ENCODE results near the gene KRT86.

KRT86 gene

DNA sequence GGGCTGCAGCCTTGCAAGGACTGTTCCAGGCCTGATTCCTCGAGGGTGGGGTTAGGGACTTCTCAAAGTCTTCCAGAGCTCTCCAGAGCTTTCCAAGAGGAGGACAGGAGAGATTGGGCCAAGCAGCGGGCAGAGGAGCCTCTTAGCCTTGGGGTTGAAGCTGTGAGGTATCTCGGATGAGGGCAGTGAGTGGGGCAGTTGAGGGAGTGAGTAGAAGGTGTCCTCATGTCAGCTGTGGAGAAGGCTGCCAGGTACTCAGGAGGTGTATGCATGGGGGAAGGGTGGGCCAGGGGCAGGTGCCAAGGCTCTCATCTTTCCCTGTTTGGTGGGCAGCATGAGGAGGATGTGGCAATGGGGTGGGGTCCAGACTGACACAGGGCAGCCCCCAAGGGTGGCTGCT lies 39.0 kb downstream of the KRT86 start:
- no peak for DNase-seq (ENCODE audit: low read depth in 4 of 4, low spot score in 1 of 4)

DNA sequence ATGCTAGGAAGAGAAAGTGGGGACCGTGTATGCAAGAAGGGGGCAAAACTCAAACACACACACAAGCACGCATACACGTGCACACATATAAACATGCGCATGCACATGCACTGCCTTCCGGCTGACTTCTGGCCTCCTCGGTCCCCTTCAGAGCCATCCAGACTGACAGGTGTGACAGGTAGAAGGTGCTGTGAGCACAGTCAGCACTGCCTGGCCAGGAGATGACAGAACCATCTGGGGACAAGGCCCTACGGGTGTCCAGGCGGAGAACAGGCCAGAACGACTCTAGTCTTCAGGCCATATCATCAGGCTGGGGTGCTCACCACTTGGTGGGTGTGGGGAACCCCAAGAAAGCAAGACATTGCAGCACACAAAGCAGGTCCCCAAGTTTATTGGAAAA lies 39.5 kb downstream of the KRT86 start:
- DNase-seq (ENCODE audit: low read depth in 4 of 4, low spot score in 1 of 4): no peak

DNA sequence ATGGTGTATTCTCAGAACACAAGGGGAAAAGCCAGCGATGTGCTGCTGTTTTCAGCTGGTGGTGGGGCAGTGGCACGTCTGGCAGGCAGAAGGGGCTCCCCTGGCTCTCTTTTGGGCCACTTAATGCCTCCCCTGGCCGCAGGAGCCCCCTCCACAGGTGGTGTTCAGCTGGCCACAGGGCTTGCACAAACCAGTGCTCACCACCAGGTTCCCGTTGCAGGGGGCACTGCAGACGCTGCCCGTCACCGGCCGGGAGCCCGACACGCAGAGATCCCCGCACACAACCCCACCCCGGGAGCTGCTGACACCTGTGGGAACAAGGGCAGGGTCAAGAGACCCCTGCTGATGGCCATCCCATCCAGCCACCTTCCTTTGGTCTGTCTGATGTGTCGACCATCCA lies 40.1 kb downstream of the KRT86 start:
- no peak for DNase-seq (ENCODE audit: low read depth in 4 of 4, low spot score in 1 of 4)

DNA sequence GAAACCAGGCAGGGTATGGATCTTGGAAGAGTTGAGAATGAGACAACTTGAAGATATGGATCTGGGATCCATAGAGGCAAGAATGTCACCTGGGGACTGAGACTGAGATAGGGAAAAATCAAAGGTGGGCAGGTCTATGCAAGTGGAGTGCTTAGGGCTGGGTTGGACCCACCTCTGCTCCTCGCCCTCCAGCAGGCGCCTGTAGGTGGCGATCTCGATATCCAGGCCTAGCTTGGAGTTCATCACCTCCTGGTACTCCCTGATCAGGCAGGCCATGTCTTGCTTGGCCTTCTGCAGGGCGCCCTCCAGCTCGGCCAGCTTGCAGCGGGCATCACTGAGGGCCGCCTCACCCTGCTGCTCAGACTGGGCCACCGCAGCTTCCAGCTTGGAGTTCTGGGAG lies 41.3 kb downstream of the KRT86 start:
- DNase-seq (ENCODE audit: low read depth in 4 of 4, low spot score in 1 of 4): peak in 1 of 4 experiments; percentile 7

DNA sequence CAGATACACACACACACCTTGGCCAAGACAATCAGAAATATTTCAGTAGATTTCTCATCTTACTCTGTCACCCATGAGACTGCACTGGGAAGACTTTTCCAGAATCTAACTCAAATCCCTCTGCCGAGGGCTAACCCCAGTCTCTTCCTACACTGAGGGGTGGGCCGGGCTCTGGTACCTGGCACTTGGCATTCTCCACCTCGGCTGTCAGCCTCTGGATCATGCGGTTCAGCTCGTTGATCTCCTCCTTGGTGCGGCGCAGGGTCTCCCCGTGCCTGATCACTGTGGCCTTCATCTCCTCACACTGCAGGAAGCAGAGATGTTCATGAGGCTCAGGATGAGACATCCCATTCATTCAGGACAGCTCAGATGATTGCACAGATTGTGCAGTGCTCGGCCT lies 41.8 kb downstream of the KRT86 start:
- DNase-seq (ENCODE audit: low read depth in 4 of 4, low spot score in 1 of 4): no peak

DNA sequence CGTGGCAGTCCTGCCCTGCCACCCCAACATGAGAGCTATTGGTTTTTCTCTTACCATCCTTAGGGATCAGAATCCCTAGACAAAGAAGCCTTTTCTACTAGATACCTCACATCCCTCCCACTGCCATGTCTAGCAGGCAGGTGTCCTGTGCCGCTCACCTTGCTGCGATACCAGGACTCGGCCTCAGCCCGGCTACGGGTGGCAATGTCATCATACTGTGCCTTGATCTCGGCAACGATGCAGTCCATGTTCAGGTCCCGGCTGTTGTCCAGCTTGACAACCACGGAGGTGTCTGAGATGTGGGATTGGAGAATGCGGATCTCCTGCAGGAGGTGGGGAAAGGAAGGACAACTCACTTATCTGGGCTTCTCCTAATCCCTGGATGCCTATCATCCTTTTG lies 42.3 kb downstream of the KRT86 start:
- DNase-seq (ENCODE audit: low read depth in 4 of 4, low spot score in 1 of 4): no peak

DNA sequence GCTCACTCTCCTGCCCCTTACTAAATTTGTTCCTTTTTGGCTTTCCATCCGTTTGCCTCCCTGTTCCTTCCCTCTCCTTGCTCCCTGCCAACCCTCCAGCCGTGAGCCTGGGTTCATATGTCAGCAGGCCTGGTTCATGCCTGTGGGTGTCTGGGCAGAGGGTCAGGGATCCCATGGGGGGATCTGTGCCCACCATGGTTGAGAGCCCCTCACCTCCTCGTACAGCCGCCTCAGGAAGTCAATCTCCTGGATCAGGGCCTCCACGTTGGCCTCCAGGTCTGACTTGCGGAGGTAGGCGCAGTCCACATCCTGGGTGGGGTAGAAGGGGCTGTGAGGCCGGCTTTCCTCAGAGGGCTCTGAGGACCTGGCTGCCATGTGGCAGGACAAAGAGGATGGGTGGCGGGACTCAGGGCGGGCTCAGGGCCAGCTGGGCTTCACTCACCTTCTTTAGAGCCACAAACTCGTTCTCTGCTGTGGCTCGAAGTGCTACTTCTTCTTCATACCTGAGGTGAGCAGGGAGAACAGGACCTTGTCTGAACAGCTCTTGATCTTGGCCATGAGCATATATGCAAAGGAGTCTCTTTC lies 43.1 kb downstream of the KRT86 start:
- no peak for DNase-seq (ENCODE audit: low read depth in 4 of 4, low spot score in 1 of 4)

DNA sequence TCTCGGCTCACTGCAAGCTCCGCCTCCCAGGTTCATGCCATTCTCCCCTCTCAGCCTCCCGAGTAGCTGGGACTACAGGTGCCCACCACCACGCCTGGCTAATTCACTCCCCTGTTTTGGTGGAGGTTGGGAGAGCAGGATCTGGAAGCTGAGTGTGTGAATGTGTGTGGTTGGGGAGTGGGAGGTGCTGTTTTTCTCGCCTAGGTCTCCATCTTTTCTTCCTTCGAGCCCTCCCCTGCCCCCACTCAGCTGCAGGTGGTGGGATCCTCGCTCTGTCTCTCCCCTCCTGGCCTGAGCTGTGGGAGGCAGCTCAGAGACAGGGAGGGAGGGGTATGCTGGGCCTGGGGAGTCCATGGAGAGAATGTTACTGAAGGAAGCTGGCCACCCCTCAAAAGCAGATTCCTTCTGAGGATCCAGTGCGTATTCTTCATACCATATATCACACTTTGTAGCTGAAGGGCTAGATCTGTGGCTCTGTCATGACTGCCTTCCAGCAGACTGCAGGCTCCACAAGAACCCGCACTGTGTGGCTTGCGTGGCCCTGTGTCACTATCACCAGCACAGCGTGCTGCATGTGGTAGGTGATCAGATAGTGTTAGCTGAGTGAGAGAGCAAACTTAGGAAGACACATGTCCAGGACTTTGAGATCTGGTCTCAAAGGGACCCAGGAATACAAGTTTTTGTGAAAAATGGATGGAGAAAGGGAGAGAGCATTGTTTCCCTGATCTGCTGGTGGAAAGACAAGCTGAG lies 44.0 kb downstream of the KRT86 start:
- DNase-seq (ENCODE audit: low read depth in 4 of 4, low spot score in 1 of 4): no peak

DNA sequence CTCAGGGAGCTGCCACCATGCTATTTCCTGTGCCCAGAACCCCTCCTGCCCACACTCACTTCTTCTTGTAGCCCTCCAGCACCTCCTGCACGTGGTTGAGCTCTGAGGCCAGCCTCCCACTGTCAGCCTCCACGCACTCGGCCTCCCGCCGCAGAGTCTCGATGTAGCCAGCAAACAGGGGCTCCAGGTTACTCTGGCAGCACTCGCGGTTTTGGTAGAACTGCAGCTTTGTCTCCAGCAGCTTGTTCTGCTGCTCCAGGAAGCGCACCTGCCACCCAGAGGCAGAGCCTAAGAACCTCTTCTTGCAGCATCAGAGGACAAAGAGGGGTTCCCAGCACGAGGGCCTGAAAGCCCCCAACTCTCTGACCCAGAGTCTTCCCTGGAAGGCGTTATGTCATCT lies 44.7 kb downstream of the KRT86 start:
- no peak for DNase-seq (ENCODE audit: low read depth in 4 of 4, low spot score in 1 of 4)

DNA sequence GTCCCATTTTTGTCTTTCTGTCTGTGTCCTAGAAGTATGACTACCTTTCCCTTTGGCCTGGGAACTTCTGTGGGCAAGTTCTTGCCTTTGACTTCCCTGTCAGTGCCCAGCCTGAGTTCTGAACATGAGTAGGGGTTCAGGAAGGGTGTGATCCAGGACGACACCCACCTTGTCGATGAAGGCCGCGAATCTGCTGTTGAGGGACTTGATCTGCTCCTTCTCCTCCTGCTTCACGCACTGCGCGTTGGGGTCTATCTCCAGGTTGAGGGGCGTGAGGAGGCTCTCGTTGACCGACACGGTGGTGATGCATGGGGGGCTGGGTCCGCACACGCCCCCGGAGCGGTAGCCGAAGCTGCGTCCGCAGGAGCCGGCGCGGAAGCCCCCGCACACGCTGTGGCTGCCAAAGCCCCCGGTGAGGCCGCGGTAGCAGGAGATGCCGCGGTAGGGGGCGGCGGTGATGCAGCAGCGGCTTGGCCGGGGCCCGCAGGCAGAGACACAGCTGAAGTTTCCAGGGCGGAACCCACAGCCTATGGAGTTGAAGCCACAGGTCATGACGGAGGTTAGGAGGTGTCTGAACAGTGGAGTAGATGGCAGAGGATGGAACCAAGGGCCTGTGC lies 46.4 kb downstream of the KRT86 start, which contains the start of gene KRT83:
KRT83 (minus strand) TSS at position 615 of the 617 bp plus-strand sequence; CDS start at position 552, 63 bp downstream.
- no peak for DNase-seq (ENCODE audit: low read depth in 4 of 4, low spot score in 1 of 4)

DNA sequence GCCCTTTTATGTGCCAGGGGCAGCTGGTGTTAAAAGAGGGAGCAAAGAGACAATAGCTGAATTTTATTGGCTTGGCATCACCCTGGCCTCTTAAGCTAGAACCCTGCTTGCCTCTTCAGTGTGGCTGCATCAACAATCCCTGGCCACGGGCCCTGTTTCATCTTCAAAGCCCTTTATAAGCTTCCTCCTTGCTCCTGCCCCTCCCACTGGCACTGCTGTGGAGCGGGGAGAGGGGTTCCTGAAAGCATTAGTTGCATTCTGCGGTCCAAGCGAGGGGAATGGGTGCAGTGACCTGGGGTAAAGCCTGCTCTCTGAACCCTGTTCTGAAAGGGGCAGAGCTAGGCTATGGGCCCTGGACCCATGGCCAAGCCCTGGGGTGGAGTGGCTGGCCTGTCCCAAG lies 47.0 kb downstream of the KRT86 start:
- DNase-seq (ENCODE audit: low read depth in 4 of 4, low spot score in 1 of 4): no peak

DNA sequence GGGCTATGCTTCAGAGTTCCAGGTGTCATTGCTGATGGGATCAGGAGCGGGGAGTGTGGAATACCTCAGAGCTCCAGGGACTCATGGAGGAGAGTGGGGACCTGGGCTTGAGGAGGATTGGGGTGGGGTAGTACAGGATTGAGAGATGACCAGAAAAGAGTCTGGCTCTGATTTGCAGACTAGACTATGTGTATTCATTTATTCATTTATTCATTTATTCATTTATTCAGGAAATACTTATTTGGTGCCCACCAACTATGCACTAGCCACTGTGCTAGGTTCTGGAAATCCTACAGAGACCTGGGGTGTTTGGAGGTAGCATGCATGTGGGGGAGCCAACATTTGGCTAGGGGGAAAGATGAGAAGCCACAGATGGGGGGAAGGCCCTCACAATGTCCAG lies 47.6 kb downstream of the KRT86 start:
- no peak for DNase-seq (ENCODE audit: low read depth in 4 of 4, low spot score in 1 of 4)

DNA sequence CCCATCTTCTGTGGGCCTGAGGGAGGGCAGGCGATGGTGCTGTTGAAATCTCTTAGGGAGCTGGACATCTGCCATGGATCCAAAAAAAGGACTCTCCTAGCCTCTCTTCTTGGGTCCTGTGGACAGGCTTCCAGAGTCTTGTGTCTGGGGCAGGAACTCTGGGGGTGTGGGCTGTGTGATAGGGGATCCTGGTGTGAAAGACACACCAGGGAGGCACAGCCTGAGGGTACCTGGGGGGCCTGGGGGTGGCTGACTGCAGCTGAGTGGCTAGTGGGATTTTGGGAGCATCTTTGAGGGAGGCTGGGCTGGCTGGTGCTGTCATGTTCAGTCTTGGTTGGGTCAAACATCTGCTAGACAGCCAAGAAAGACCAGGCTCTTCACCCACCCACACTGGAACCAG lies 48.6 kb downstream of the KRT86 start:
- no peak for DNase-seq (ENCODE audit: low read depth in 4 of 4, low spot score in 1 of 4)

DNA sequence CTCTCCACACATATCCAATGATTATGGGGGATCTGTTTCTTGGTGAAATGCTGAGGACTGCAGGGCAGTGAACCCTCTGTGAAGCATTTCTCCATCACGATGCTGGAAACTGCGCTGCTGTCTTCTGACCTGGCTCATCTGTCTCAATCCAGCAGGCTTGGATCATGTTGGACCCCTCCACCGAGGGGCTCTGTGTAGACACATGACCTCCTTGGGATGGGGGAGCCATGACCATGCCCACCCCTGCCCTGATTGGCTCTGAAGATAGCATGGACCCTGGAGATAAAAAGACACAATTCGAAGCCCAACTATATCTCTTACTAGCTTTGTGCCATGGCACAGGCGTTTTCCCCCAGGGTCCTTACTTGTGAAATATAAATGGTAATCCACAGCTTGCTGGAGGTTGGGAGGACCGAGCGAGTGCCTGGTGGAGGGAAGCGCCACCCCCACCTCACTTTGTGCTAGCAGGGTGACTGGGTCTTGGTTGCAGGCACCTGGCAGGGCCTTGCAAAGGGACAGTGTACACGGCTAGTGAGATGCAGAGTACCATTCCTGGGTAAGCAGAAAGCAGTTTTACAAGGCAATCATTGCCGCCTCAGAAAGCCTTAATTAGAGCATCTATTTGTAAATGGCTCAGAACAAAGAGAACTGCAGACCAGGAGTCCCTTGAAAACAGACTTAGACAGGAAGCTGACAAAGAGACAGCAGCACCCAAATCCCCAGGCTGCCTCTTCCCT lies 49.1 kb downstream of the KRT86 start:
- DNase-seq (ENCODE audit: low read depth in 4 of 4, low spot score in 1 of 4): no peak

DNA sequence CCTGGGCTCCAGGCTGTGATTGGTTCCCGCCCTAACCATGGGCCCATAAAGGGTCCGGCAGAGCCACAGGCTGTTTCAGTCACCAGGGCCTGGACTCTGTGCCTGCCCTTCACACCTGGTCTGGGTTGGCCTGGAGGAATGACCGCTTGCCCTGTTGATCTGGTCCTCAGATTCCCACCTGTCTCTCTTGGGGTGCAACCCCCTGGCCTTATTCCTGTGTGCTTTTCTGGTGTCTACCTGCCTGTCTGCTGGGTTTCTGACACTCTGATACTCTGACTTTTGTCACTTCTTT lies 49.7 kb downstream of the KRT86 start:
- DNase-seq (ENCODE audit: low read depth in 4 of 4, low spot score in 1 of 4): no peak

DNA sequence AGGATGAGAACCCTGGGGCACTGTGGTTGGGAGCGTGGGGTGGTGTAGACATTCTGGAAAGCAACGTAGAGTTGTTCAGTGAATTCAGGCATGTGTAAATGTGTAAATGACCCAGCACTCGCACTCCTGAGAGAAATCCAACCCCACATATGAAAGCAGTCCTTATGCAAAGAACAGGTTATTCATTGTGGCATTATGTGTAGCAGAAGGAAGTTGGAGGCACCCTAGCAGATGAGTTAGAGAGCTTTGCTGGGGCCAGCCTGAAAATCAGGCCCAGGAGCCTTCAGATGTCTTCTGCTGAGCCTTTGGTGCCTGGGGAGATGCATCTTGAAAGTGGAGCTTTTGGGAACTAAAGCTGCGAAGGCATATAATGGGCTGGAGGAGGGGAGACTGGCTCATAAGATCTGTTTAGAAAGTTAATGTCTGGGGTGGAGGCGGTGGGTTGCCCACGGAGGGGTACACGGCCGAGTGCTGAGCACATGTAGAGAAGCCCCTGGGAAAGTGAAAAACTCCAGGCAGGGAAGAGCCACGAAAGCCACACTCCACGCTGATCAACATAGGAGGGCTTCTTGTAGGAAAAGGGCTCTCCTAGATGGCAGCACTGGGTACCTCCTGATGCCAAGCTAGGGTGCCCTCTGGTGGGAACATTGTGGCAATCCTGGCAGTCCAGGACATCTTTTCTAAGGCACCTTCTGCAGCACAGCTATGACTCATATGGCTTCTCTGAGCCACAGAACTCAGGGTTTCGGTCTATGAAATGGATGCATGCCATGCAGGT lies 52.8 kb downstream of the KRT86 start:
- DNase-seq (ENCODE audit: low read depth in 4 of 4, low spot score in 1 of 4): peak; percentile 33 to 65 (median 56)

DNA sequence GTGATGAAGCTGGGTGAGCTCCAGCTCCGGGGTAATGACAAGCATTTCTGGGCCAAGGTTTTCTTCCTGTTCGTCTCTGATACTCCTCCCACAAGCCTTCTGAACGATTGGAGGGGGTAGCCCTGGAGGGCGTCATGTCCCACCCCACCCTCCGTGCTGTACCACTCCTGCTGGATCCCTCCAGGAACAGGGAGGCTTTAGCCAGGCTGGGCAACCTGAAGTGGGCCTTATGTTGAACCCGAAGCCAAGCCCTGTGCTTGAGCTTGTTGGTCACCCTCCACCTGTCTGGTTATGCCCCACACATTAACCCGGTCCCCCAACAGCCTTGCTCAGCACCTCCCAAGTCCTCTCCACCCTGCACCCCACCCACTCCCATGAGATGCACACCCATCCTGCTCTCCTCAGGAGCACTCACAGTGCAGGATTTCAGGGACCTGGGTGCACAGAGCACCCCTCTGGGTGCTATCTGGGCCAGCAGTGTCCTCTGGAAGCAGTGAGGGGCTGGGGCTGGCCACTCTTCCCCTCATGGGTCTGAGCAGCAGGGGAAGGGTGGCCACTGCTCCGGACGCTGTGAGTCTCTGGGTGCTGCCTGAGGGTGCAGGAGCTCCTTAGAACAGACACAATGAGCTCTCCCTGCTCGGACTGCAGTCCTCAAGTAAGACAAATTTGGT lies 53.5 kb downstream of the KRT86 start:
- no peak for DNase-seq (ENCODE audit: low read depth in 4 of 4, low spot score in 1 of 4)

DNA sequence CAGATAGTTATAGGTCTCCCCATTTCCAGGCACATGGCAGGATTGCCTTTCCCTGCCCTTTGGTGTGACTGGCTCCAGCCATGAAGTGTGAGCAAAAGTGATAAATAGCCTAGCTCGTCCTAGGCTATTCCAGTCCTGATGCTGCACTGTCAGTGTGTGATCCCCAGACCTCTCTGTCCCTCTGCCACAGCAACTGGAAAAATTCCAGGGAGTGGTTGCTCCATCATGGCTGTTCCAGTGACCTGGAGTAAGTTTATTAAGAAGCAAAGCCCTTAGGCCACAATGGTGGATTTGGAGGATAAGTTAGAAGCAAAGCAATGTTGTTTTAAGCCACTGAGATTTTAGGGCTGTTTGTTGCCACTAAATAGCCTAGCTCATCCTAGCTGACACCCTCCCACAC lies 56.6 kb downstream of the KRT86 start:
- no peak for DNase-seq (ENCODE audit: low read depth in 4 of 4, low spot score in 1 of 4)

DNA sequence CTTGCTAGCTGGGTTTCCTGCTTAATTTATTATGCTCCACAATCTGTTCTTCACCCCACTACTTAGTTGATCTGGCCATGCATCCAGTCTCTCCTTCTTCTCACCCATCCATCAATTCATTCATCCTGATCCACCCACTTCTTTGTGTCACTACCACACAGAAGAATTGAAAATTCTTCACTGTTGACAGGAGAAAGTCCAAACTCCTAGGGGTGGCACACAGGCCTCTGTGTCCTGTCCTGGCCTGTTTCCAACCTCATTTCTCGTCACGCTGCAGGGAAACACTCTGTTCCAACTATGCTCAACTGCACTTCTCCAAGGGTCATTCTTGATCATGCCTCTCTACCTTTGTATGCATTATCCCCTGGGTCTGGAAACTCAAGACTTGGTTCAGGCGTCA lies 57.4 kb downstream of the KRT86 start:
- DNase-seq (ENCODE audit: low read depth in 4 of 4, low spot score in 1 of 4): no peak

DNA sequence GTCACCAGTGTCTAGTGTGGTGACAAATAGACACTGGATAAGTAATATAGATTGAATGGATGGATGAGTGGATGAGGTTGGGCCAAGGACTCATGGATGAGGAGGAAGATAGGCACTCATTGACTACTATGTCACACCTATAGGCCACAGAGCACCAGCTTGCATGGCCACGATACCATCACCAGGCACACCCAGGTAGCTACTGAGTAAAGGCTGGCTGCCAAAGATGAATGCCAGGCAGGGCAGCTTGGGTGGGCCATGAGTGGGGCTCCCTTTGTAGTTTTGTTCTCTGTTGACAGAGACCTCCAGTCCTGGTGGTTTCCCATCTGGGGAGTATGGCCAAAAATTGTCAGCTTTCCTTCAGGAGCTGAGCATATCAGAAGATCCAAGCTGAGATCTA lies 57.9 kb downstream of the KRT86 start:
- no peak for DNase-seq (ENCODE audit: low read depth in 4 of 4, low spot score in 1 of 4)

DNA sequence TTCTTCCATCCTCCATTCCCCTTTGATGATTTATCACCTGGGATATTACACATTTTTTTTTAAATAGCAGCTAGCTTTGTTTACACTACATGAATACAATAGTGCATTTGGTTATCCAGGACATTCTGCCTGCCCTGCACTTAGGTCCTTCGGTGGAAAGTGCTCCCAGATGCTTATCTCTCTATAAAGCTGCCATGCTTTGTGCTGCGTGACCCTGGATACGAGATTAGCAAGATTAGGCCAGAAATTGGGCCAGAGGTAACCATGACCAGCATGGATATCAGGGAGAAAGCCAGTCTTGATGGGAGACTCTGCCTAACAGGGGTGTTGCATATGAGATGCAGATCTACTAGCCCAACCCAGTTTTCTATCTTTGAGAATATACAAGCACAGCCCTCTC lies 58.9 kb downstream of the KRT86 start:
- no peak for DNase-seq (ENCODE audit: low read depth in 4 of 4, low spot score in 1 of 4)
